HG02973 (cell line): ENCODE results near the gene GALNS.

Experiments used
- ATAC-seq: cut with Tn5 transposase; IDR thresholded peaks from one replicate; pipeline ENCODE4 v1.9.1; 2021; ENCODE audit warnings: moderate library complexity; ENCODE audit not compliant: unreplicated experiment

The GALNS gene

DNA sequence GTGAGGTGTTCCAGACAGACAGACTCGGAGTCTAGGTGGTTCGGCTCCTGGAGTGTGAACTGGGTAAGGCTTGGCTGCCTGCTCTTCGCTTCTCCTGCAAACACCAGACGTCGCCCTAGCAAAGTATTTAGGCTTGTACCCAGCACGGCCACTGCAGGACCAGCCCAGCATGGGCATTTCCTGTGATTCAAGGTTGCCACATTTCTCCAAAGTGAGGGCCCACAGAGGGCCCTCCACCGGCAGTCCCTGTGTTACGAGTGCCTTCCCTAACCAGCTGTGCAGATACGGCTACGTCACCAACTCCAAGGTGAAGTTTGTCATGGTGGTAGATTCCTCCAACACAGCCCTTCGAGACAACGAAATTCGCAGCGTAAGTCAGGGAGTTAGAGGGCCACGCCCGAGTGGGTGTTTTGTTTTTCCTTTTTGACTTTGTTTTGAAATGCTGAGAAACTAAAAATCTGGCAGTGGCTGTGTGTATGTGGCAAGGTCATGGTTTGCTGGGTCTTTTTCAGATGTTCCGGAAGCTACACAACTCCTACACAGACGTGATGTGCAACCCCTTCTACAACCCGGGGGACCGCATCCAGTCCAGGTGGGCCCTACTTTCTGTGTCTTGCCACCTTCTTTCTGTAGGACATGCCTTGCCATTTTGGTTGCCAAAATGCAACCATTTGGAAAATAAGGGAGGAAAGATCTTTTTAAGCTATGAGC lies 2.8 kb upstream of the GALNS start:
- ATAC-seq: no peak

GRCh38 chr16:88857728-88858339 lies 1.1 kb upstream of the GALNS start:
- ATAC-seq: peak; percentile 38

GRCh38 chr16:88856122-88856827 lies 472 bp downstream of the GALNS start:
- ATAC-seq: no peak

- ATAC-seq: no peak
Measured at GRCh38 chr16:88855736-88856121, 1.0 kb downstream of the GALNS start.

- no peak for ATAC-seq
Measured at GRCh38 chr16:88855176-88855575, 1.6 kb downstream of the GALNS start.

- ATAC-seq: no peak
Measured at GRCh38 chr16:88854306-88855111, 2.2 kb downstream of the GALNS start.

DNA sequence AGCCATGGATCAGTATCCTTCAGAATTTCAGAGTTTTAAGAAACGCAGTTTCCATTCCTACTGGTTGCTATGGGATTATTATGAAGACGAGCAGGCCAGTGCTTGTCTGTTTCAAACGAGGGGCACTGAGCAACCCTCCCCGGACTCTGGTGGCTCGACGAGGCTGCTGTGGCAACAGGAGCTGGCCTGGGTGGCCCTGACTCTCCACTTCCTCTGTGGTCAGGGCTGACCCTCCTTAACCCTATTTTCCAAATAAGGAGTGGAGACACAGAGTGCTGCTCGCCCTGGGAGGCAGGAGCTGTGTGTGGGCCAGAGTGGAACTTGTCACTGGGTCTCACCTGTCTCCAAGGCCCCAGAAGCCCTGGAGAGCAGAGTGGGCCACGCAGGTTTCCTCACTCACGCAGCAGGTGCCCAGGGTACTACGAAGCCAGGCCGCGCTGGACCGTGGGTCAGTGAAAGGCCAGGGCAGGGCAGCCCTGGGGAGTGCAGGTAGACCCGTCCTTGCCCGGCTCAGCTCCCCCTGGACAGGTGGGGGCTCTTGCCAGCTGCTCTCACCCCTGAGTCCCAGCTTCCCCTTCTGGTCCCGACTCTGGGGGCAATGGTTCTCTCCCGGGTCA lies 3.3 kb downstream of the GALNS start:
- no peak for ATAC-seq

DNA sequence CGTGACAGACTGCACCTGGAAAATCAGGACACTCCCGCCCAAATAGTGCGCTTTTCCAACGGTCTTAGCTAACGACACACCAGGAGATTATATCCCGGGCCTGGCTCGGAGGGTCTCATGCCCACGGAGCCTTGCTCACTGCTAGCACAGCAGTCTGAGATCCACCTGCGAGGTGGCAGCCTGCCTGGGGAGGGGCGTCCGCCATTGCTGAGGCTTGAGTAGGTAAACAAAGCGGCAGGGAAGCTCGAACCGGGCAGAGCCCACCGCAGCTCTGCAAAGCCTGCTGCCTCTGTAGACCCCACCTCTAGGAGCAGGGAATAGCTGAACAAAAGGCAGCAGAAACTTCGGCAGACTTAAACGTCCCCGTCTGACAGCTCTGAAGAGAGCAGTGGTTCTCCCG lies 5.1 kb downstream of the GALNS start:
- ATAC-seq: no peak

- ATAC-seq: no peak
Measured at GRCh38 chr16:88850531-88851199, 6.1 kb downstream of the GALNS start.

DNA sequence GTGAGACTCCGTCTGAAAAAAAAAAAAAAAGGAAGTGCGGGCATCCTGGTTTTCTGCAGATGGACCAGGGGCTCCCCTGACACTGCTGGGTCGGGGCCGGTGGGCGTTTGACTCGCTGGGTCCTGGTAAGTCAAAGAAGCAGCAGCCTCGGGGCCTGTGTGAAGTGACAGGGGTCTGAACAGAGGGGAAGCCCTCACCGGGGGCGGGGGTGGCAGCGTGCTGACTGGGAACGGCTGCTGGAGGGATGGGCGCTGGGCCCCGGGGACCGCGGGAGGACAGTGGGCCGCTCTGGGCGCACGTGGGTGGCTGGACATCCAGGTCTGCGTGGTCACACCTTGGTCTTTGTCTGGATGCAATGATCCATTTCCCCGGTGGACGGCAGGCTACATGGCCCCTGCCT lies 8.2 kb downstream of the GALNS start:
- no peak for ATAC-seq

DNA sequence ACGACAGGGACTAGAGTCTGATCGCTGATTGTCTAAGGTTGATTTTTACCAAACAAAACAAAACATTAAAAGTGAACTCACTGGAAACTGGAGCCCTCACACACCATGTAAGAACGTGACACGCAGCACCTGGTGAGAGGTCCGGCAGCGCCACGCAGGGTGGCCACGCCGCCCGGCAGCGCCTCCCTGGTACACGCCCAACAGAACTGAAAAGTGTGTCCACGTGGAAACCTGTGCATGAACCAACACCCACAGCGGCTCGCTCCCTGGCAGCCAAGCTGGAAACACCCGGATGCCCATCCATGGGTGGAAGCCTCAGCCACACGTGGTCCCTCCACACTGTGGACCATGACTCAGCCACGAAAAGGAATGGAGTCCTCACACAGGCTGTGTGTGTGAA lies 9.1 kb downstream of the GALNS start:
- no peak for ATAC-seq

- no peak for ATAC-seq
Measured at GRCh38 chr16:88846088-88846487, 10.7 kb downstream of the GALNS start.

- ATAC-seq: no peak
Measured at GRCh38 chr16:88844419-88845036, 12.2 kb downstream of the GALNS start.

DNA sequence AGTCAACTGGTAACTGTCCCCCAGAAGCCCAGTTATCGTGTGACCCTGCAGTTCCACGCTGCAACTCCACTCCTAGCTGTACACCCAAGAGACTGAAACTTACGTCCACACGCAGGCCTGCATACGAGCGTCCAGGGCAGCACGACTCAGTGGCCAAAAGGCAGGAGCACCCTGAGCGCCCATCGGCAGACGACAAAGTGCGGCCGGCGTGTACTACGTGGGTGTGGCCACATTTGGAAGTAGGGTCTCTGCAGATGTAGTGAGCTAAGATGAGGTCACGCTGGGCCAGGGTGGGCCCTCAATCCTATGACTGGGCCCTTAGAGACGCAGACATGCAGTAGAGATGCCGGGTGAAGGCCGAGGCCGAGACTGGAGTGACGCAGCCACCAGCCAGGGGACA lies 13.5 kb downstream of the GALNS start:
- ATAC-seq: no peak

- ATAC-seq: no peak
Measured at GRCh38 chr16:88842806-88843205, 13.9 kb downstream of the GALNS start.

GRCh38 chr16:88842308-88842756 lies 14.4 kb downstream of the GALNS start:
- ATAC-seq: no peak

GRCh38 chr16:88841521-88842307 lies 15.0 kb downstream of the GALNS start:
- ATAC-seq: no peak

DNA sequence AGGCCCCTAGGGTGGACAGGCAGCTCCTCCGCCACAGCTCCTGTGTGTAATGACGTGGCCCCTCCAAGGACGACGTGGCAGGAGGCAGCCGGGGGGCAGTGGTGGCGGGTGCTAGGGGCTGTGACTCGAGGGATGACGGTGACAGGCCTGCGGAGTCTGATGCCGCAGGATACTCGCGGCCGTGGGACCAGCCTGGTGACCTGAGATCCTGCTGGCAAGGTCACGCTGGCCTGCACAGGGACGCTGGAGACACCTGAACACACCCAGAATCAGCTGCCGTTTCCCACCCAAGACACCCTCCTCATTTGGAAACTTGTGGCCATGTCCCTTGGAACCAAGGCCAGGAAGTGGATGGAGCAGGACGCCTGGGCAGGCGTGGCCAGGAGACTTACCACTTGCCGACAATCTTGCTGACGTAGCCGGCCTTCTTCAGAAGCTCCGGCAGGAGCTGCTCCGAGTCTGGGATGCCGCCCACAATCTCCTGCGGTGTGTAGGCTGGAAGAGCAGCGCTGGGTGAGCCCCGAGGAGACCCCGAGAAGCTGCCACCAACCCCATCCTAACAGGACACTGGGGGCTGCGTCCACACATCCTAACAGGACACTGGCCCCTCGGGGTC lies 16.0 kb downstream of the GALNS start:
- no peak for ATAC-seq
